CD4-positive, alpha-beta T cell (primary cell): Measurements from ENCODE around the gene IBTK. TPM values are rescaled to one million over a fixed set of nuclear protein-coding genes. Genes with fewer than 3 reads are reported as not detected.

Source experiments
- ATAC-seq: fragments of 200-7000 bp; cut with Tn5 transposase; one replicate; pipeline ENCODE4 v1.10.0; 2022; ENCODE audit warnings: mild to moderate bottlenecking; ENCODE audit not compliant: poor library complexity
- CTCF ChIA-PET: fragments of 350-600 bp; sonication (Branson Sonifier 250); formaldehyde crosslinking; loops from one replicate; lab custom pipeline; 2021; ENCODE audit warnings: antibody characterized with exemption, inconsistent platforms; lab: Charles Lee
- POLR2A ChIA-PET: fragments of 350-600 bp; sonication (Branson Sonifier 250); formaldehyde crosslinking; loops from one replicate; lab custom pipeline; 2021; ENCODE audit warnings: antibody characterized with exemption, inconsistent platforms; lab: Charles Lee
- DNase-seq, 14 experiments: peaks; one replicate each; pipeline ENCODE4 v3.0.0-alpha.2; 2013 to 2020; ENCODE audit warnings: mixed read lengths in 2 of 14
- H3K27ac ChIP-seq, 2 donors: one replicate each; pipeline versions ENCODE4 v1.5.1 to v1.7.0; 2013; ENCODE audit warnings: low read length in 2 of 2, low read depth in 1 of 2, mild to moderate bottlenecking in 1 of 2
- H3K27me3 ChIP-seq, 2 experiments: 1 replicate in 1 of 2; 2 replicates in 1 of 2; pipeline versions ENCODE4 v1.6.1 to v1.7.0; 2013; ENCODE audit warnings: low read length in 2 of 2, control low read depth in 1 of 2, mild to moderate bottlenecking in 1 of 2, moderate library complexity in 1 of 2; ENCODE audit not compliant: insufficient read depth in 2 of 2, control insufficient read depth in 1 of 2
- H3K36me3 ChIP-seq: one replicate; pipeline ENCODE4 v1.6.1; 2013; ENCODE audit warnings: low read length, control low read depth; ENCODE audit not compliant: insufficient read depth
- H3K4me1 ChIP-seq: one replicate; pipeline ENCODE4 v1.6.1; 2013; ENCODE audit warnings: low read length, control low read depth; ENCODE audit not compliant: insufficient read depth
- H3K4me3 ChIP-seq: one replicate; pipeline ENCODE4 v1.5.1; 2013; ENCODE audit warnings: mild to moderate bottlenecking, low read length, moderate library complexity
- H3K9me3 ChIP-seq, 2 experiments: 1 replicate in 1 of 2; 2 replicates in 1 of 2; pipeline versions ENCODE4 v1.6.1 to v1.7.0; 2013; ENCODE audit warnings: low read length in 2 of 2, mild to moderate bottlenecking in 2 of 2, control low read depth in 1 of 2, moderate library complexity in 1 of 2; ENCODE audit not compliant: control insufficient read depth in 1 of 2, insufficient read depth in 1 of 2
- H3K27ac Mint-ChIP-seq: one replicate; pipeline ENCODE4 v1.8.0; 2020; ENCODE audit warnings: mixed read lengths
- H3K27me3 Mint-ChIP-seq: one replicate; pipeline ENCODE4 v1.8.0; 2021; ENCODE audit warnings: mixed read lengths
- H3K36me3 Mint-ChIP-seq: one replicate; pipeline ENCODE4 v1.8.0; 2021; ENCODE audit warnings: low read depth, mixed read lengths
- H3K4me1 Mint-ChIP-seq: one replicate; pipeline ENCODE4 v1.8.0; 2021; ENCODE audit warnings: low read depth, mixed read lengths
- H3K4me3 Mint-ChIP-seq: one replicate; pipeline ENCODE4 v1.8.0; 2020; ENCODE audit warnings: mild to moderate bottlenecking, mixed read lengths
- H3K9me3 Mint-ChIP-seq: one replicate; pipeline ENCODE4 v1.8.0; 2020; ENCODE audit warnings: mixed read lengths
- CTCF ChIP-seq: fragments of 200-600 bp; IDR thresholded peaks from one replicate; pipeline ENCODE4 v1.8.0; 2022; ENCODE audit warnings: antibody characterized with exemption, mild to moderate bottlenecking
- intact Hi-C, 2 experiments: fragments of 100-400 bp; cut with DNase I in 1 of 2; cut with micrococcal nuclease in 1 of 2; formaldehyde crosslinking; loops; one replicate each; pipeline versions ENCODE4 v1.15.1 to v1.9.0; 2023 to 2025; cut with DNase I, micrococcal nuclease
- total RNA-seq, 174 experiments: library from RNA in 2 of 174; stranded (reverse) in 2 of 174; gene quantifications; one replicate each; pipeline ENCODE4 v1.2.3 and lab custom pipeline; 2021 to 2026

The IBTK gene
- total RNA-seq, 2 experiments from 2014 or later: 11.0 to 11.2 TPM

DNA sequence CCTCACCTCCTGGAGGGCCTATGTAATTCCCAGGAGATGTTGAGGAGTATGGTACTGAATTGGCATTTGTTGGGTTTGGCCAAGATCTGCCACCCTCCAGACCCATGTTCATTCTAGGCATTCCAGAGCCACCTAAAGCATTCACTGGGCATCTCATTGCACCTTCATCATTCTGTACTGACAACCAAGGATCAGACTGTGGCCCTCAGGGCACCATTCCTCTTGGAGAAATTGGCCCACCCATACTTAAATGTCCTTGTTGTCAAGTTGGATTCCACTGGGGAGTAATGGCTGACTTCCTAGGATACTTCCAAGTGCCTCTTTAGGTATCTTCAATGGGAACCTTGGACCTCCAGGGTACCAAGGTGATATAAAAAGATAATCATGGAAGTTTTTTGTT, 16.8 kb upstream of the IBTK start:
- peaks cover 13% of the 10 kb centered on the region for H3K27me3 Mint-ChIP-seq
- CTCF ChIA-PET: no interaction called here
- Histone ChIP-seq H3K36me3 (no peaks in the 10 kb centered on the region), H3K4me1 (no peaks in the 10 kb centered on the region), H3K27me3 (no peaks in the 10 kb centered on the region), H3K4me3 (no peak overlapping the region), H3K9me3 (no peaks in the 10 kb centered on the region), H3K27ac (no peak overlapping the region)
- no peaks in the 10 kb centered on the region for H3K36me3 Mint-ChIP-seq
- H3K9me3 Mint-ChIP-seq: no peaks in the 10 kb centered on the region
- H3K27ac Mint-ChIP-seq: no peak overlapping the region
- ATAC-seq (no peak), DNase-seq (no peak)
- intact Hi-C loops: no loop called here
- no peaks in the 10 kb centered on the region for H3K4me1 Mint-ChIP-seq
- POLR2A ChIA-PET: no interaction called here
- no peak for TF ChIP-seq CTCF
- H3K4me3 Mint-ChIP-seq: no peak overlapping the region

DNA sequence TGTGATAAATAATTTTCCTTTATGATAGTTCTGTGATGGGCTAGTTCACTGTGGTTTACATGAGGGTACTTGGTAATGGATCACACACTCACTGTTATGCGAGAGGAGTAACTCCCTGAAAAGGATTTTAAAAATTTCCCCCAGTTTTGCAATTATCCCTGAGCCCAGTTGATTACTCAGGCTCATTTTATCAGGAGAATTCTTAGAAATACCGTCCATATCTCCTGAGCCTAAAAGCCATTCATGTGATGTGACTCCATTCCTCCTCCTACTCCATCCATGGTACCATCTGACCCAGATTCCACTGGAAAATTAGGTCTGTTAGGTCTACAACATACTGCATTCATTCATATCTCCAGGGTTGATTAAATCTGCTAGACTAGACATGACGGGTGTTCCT, 16.4 kb upstream of the IBTK start:
- Histone ChIP-seq H3K27ac (no peak overlapping the region), H3K27me3 (no peaks in the 10 kb centered on the region), H3K4me3 (no peak overlapping the region), H3K36me3 (no peaks in the 10 kb centered on the region), H3K9me3 (no peaks in the 10 kb centered on the region), H3K4me1 (no peaks in the 10 kb centered on the region)
- H3K27ac Mint-ChIP-seq: no peak overlapping the region
- peaks cover 13% of the 10 kb centered on the region for H3K27me3 Mint-ChIP-seq
- no peak for TF ChIP-seq CTCF
- H3K4me3 Mint-ChIP-seq: no peak overlapping the region
- intact Hi-C loops: no loop called here
- H3K36me3 Mint-ChIP-seq: no peaks in the 10 kb centered on the region
- no peak for ATAC-seq
- no peak for DNase-seq
- ChIA-PET POLR2A (no interaction called here), CTCF (no interaction called here)
- H3K9me3 Mint-ChIP-seq: no peaks in the 10 kb centered on the region
- no peaks in the 10 kb centered on the region for H3K4me1 Mint-ChIP-seq

DNA sequence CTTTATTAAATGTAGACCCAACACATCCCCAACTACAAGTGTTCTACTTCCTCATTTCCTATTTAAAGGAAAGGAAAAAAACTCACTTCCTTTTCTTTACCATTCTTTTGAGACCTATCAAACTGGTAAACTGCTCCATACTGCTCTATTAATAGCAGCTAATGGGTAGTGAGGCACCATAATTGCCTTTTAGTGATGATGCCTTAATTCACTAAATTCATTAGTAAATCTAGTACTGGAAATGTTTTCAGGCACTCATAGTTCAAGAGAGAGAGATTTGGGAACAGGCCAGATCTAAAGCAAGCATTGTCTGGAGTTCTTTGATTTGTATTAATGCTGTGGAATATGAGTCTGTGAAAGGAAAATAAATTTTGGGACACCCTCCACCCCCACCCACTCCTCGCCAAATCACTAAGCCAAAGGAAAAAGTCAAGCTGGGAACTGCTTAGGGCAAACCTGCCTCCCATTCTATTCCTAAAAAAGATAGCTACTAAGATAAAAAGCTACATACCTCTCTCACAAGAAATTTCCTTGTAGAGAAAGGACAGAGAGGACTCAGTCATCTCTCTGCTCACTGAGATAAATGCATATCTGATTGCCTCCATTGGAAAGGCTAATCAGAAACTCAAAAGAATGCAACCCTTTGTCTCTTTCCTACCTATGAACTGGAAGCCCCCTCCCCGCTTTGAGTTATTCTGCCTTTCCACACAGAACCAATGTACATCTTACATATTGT, 13.6 kb upstream of the IBTK start:
- no peak for DNase-seq
- no peak for ATAC-seq
- Histone ChIP-seq H3K4me1 (no peaks in the 10 kb centered on the region), H3K4me3 (no peak overlapping the region), H3K9me3 (no peaks in the 10 kb centered on the region), H3K27me3 (no peaks in the 10 kb centered on the region), H3K27ac (no peak overlapping the region), H3K36me3 (no peaks in the 10 kb centered on the region)
- Mint-ChIP-seq H3K4me1 (no peaks in the 10 kb centered on the region), H3K4me3 (no peak overlapping the region), H3K27ac (no peak overlapping the region), H3K36me3 (no peaks in the 10 kb centered on the region), H3K9me3 (no peaks in the 10 kb centered on the region), H3K27me3 (peaks cover 13% of the 10 kb centered on the region)
- POLR2A ChIA-PET: no interaction called here
- TF ChIP-seq CTCF: no peak
- CTCF ChIA-PET: interaction anchor here (1.3 kb wide), 1 partner anchor 9 kb away, joined by 3 read pairs; no protein-coding TSS in a partner anchor
- intact Hi-C loops: no loop called here
